HL-60 (cell line): ENCODE measurements around the gene RGL1.

ENCODE experiments used
- TF ChIP-seq, protein P1 (sequence below): IDR thresholded peaks from one replicate; pipeline ENCODE4 v1.5.1; 2011; ENCODE audit warnings: low read length, control low read depth, inconsistent platforms; ENCODE audit not compliant: insufficient read depth
- TF ChIP-seq, protein P2 (sequence below): IDR thresholded peaks from 2 replicates; pipeline ENCODE4 v1.6.1; 2012; ENCODE audit warnings: low read depth; ENCODE audit not compliant: insufficient replicate concordance

GRCh38 chr1:183909672-183910071 is 104.8 kb downstream of the RGL1 start:
- TF ChIP-seq, protein P1, sequence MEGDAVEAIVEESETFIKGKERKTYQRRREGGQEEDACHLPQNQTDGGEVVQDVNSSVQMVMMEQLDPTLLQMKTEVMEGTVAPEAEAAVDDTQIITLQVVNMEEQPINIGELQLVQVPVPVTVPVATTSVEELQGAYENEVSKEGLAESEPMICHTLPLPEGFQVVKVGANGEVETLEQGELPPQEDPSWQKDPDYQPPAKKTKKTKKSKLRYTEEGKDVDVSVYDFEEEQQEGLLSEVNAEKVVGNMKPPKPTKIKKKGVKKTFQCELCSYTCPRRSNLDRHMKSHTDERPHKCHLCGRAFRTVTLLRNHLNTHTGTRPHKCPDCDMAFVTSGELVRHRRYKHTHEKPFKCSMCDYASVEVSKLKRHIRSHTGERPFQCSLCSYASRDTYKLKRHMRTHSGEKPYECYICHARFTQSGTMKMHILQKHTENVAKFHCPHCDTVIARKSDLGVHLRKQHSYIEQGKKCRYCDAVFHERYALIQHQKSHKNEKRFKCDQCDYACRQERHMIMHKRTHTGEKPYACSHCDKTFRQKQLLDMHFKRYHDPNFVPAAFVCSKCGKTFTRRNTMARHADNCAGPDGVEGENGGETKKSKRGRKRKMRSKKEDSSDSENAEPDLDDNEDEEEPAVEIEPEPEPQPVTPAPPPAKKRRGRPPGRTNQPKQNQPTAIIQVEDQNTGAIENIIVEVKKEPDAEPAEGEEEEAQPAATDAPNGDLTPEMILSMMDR: no peak
- TF ChIP-seq, protein P2, sequence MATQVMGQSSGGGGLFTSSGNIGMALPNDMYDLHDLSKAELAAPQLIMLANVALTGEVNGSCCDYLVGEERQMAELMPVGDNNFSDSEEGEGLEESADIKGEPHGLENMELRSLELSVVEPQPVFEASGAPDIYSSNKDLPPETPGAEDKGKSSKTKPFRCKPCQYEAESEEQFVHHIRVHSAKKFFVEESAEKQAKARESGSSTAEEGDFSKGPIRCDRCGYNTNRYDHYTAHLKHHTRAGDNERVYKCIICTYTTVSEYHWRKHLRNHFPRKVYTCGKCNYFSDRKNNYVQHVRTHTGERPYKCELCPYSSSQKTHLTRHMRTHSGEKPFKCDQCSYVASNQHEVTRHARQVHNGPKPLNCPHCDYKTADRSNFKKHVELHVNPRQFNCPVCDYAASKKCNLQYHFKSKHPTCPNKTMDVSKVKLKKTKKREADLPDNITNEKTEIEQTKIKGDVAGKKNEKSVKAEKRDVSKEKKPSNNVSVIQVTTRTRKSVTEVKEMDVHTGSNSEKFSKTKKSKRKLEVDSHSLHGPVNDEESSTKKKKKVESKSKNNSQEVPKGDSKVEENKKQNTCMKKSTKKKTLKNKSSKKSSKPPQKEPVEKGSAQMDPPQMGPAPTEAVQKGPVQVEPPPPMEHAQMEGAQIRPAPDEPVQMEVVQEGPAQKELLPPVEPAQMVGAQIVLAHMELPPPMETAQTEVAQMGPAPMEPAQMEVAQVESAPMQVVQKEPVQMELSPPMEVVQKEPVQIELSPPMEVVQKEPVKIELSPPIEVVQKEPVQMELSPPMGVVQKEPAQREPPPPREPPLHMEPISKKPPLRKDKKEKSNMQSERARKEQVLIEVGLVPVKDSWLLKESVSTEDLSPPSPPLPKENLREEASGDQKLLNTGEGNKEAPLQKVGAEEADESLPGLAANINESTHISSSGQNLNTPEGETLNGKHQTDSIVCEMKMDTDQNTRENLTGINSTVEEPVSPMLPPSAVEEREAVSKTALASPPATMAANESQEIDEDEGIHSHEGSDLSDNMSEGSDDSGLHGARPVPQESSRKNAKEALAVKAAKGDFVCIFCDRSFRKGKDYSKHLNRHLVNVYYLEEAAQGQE: no peak
